Sciatic nerve (tissue), 2 donors: ENCODE results near the gene ADIPOR2. TPM values are rescaled to one million over a fixed set of nuclear protein-coding genes. Genes with fewer than 3 reads are reported as not detected.
"Not testable (repeated sequence)": the region's sequence is repeated elsewhere in the genome, so short reads cannot be mapped to it uniquely, and the experiment has no call there.

Experiments
- ATAC-seq: fragments of 200-7000 bp; cut with Tn5 transposase; one replicate; pipeline ENCODE4 v1.9.1; 2020; ENCODE audit warnings: mild to moderate bottlenecking, moderate library complexity
- DNase-seq: peaks from one replicate; pipeline ENCODE4 v3.0.0-alpha.2; 2020; ENCODE audit warnings: low spot score
- intact Hi-C: fragments of 100-400 bp; cut with DNase I; formaldehyde crosslinking; loops from one replicate; pipeline ENCODE4 v1.14.2; 2022
- total RNA-seq: library from RNA; stranded (reverse); fragmentation: NEBNext Ultra II Directional; extraction: Animal tissue kit (Norgen Biotek cat#: 25700); gene quantifications from one replicate; pipeline ENCODE4 v1.2.1, GENCODE V29; 2021
- donor health status: DM: no; HTN: no; CAD: no.
- donor health status: DM: no; HTN: no; CAD: no.

The ADIPOR2 gene
- total RNA-seq, 1 donor from 2014 or later: 79.3 TPM

DNA sequence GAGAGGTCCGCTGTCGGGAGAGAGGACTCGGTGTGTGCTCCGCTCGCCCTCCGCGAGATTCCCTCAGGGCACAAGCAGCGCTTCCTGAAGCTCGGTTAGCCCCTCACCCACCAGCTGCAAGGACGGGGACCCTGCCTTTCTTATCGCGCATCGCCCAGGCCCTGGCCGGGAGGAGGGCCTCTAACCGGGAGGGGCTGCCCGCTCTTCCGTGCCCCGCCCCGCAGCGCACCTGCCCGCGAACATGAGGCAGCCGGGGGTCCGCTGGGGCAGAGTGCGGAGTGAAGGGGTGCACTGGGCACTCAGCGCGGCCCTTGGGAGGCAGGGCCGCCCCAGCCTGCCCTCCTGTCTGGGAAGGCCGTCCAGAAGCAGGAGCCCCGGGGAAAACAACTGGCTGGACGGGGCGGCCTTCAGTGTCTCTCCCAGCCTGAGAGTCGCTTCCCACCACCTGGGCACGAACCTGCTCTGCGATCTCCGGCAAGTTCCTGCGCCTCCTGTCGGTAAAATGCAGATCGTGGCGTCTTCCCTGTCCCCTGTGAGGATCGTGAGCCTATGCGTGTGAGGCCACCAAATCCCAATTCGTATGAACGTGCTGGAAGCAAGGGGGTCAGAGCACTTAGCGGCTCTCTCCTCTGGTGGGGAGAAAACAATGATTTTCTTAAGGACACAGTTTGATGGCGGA, 28.0 kb upstream of the ADIPOR2 start:
- DNase-seq: no peak
- intact Hi-C loops: no loop called here
- no peak for ATAC-seq

- DNase-seq: no peak
- intact Hi-C loops: no loop called here
- no peak for ATAC-seq
These were observed 27.3 kb upstream of the ADIPOR2 start for GRCh38 chr12:1663440-1664132.

GRCh38 chr12:1665366-1665765, 25.5 kb upstream of the ADIPOR2 start:
- DNase-seq: no peak
- intact Hi-C loops: no loop called here
- ATAC-seq: no peak

DNA sequence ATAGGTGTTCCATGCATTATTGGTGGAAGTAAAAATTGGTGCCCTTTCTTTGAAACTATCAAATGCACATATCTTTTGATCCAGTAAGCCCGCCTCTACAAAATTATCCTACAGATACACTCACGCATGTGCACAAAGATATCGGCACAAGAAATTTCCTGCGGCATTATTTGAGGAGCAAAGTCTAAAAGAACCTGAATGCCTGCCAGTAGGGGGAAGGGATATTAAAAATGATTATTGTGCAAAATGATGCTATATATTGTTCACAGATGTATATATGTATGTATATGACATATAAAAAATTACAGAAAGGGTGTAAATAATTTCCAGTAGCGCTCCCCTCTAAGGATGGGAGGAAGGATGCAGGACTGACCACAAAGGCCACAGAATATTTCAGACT, 24.7 kb upstream of the ADIPOR2 start:
- intact Hi-C loops: no loop called here
- DNase-seq (no peak), ATAC-seq (no peak)

GRCh38 chr12:1666685-1667162, 24.1 kb upstream of the ADIPOR2 start:
- no peak for ATAC-seq
- intact Hi-C loops: no loop called here
- no peak for DNase-seq

GRCh38 chr12:1668833-1669543, 21.9 kb upstream of the ADIPOR2 start:
- intact Hi-C loops: no loop called here
- ATAC-seq (peak; percentile 81), DNase-seq (no peak)

DNA sequence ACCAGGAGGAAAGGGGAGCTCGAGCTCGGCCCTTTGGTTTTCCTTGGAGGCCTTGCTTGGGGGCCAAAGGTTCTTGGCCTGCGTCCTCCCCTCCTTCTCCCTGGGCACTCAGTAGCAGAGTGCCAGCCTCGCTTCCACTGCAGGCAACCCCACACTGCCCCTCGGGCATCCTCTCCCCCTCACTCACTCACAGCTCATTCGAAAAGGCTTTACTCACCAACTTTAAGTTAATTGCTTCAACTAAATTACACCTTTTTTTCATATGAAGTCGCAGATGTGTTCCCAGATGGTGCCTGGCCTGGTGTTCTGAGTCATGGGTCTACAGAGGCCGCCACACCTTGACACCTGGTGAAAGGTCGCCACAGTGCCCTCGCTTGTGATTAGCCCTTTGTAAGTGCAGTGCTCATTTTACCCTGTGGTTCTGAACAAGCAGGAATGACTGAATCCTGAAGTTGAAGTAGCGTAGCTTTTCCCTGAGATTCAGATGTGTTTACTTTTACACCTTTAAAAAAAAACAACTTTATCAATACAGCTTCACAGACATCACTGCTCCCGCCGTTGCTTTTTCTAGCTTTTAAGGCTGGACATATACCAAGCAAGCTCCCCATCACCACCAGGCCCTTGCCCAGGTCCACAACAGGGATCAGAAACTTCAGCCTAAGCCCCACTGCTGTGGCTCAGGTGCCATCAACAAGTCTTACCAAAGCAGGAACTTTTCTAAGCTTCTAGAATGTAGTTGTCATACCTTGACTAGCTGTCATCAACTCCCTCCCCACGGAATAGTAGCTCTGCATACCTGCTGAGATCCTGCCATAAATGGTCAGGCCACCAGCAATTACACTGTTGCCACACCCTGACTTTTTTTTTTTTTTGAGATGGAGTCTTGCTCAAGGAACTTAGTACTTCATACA, 20.3 kb upstream of the ADIPOR2 start:
- DNase-seq (no peak), ATAC-seq (no peak)
- intact Hi-C loops: no loop called here

GRCh38 chr12:1676043-1676442, 14.8 kb upstream of the ADIPOR2 start:
- DNase-seq (no peak), ATAC-seq (no peak)
- intact Hi-C loops: no loop called here

- intact Hi-C loops: no loop called here
- ATAC-seq (no peak), DNase-seq (no peak)
These were observed 9.9 kb upstream of the ADIPOR2 start for GRCh38 chr12:1680804-1681492.

DNA sequence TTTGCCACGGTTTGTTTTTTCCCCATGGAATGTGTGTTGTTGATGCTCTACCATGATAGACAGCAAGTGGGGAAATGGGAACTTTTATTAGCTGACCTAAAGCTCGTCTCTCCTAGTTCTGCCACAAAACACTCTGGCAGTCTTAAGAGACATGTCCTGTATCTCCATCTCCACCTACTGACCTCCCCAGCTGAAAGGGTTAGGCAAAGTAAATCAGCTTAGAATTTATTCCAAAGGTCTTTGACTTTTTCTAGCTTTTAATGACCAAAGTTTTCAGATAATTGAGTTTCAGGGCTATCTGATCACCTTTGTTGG, 9.4 kb upstream of the ADIPOR2 start:
- no peak for DNase-seq
- intact Hi-C loops: no loop called here
- no peak for ATAC-seq

- intact Hi-C loops: no loop called here
- no peak for ATAC-seq
- DNase-seq: no peak
These were observed 2.7 kb upstream of the ADIPOR2 start for GRCh38 chr12:1688086-1688710.

- peak; percentile 71 for DNase-seq
- intact Hi-C loops: no loop called here
- ATAC-seq: peak; percentile 51
These were observed 495 bp downstream of the ADIPOR2 start for GRCh38 chr12:1691123-1692007.

DNA sequence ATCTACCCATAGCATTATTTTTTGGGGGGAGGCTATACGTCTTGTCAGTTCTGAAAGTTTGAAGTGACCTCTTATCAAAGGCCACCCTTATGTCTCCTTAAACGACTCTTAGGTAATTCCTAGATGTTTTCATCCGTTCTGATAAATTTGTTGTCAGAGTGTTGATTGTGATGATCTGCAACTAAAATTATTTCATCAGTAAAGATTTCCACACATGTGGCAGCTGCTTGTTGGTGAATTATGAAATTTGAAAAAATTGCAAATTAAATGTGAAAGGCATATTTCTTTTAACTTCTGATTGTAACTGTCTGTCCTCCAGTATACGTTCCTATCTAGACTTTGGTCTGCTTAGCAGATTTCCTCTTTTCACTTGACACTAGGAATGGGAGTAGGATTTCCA, 1.4 kb downstream of the ADIPOR2 start:
- DNase-seq: no peak
- ATAC-seq: no peak
- intact Hi-C loops: no loop called here

DNA sequence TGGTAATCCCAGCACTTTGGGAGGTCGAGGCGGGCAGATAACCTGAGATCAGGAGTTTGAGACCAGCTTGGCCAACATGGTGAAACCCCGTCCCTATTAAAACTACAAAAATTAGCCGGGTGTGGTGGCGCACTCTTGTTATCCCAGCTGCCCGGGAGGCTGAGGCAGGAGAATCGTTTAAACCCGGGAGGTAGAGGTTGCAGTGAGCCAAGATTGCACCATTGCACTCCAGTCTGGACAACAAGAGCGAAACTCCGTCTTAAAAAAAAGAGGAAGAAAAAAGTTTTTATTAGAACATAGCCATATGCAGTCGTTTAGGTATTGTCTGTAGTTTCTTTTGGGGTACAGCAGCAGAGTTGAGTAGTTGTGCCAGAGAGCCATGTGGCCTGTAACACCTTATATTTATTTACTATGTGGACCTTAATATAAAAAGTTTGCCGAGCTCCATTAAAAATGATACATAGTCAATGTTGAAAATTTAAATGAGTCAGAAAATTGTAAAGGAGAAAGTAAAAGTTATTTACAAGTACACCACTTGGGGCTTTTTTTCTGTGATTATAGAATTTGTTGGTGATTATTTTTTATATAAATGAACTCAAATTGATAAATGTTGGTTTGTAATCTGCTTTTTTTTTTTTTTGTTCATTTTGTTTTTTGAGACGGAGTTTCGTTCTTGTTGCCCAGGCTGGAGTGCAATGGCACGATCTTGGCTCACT, 2.2 kb downstream of the ADIPOR2 start:
- intact Hi-C loops: no loop called here
- no peak for ATAC-seq
- DNase-seq: no peak

DNA sequence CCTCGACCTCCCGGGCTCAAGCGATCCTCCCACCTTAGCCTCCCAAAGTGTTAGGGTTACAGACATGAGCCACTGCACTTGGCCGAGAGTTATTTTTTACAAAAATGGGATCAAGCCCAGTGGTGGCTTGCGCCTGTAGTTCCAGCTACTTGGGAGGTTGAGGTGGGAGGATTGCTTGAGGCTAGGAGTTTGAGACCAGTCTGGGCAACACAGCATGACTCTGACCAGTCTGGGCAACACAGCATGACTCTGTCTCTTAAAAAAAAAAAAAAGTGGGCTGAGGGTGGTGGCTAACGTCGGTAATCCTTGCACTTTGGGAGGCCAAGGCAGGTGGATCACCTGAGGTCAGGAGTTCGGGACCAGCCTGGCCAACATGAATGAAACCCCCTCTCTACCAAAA, 4.2 kb downstream of the ADIPOR2 start:
- ATAC-seq, intact Hi-C loops, DNase-seq: not testable (repeated sequence)

DNA sequence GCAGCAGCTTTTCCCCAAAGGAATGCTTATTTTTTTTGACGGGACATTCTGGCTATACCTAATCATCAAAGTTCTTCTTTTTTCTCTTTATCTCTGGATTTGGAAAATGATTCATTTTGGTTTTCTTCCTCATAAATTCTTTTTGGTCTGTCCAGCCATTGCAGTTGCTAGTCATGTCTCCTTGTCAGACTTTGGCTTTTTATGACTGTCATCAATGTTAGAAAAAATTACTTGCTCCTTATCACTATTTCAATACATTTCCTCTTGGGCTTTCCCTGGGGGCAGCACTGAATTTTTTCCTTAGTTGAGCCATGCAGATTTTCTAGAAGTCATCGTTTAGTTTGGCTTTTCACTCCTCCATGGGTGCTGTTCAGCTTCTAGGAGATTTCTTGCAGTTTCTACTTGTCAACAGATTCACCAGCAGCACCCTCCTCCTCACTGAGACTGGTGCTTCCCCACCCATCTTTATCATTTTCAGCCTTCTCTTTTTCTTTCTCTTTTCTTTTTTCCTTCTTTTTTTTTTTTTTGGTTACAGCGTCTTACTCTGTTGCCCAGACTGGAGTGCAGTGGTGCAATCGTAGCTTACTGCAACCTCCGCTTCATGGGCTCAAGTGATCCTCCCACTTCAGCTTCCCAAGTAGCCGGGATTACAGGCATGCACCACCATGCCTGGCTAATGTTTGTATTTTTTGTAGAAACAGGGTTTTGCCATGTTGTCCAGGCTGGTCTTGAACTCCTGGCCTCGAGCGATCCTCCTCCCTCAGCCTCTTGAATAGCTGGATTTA, 5.2 kb downstream of the ADIPOR2 start:
- ATAC-seq (no peak), DNase-seq (no peak)
- intact Hi-C loops: no loop called here
